ENCODE measurements around the gene RARRES1.

RARRES1 gene

DNA sequence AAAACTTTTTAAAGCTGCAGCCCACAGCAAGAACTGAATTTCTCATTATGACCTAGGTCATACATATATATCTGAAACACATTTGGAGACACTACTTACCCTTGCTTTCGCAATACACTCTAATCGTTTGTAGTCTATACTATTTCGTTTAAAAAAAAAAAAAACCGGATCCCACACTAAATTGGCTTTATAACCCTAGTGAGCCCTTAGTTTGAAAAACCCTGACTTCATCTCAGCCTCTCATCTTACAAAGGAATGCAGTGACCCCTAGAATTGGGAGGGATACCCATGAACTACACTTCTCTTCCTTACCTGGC lies 4.2 kb downstream of the RARRES1 start:
- no peak for DNase-seq
- peaks cover 2% of the 10 kb centered on the region for H3K36me3 Mint-ChIP-seq (ENCODE audit: low read depth)
- peaks cover 23% of the 10 kb centered on the region for H3K4me1 Mint-ChIP-seq
- H3K9me3 Mint-ChIP-seq, result peaks cover 4% of the 10 kb centered on the region
- peaks cover 21% of the 10 kb centered on the region for H3K27me3 Mint-ChIP-seq (ENCODE audit: low read depth, poor library complexity)
- TF ChIP-seq, protein P1, sequence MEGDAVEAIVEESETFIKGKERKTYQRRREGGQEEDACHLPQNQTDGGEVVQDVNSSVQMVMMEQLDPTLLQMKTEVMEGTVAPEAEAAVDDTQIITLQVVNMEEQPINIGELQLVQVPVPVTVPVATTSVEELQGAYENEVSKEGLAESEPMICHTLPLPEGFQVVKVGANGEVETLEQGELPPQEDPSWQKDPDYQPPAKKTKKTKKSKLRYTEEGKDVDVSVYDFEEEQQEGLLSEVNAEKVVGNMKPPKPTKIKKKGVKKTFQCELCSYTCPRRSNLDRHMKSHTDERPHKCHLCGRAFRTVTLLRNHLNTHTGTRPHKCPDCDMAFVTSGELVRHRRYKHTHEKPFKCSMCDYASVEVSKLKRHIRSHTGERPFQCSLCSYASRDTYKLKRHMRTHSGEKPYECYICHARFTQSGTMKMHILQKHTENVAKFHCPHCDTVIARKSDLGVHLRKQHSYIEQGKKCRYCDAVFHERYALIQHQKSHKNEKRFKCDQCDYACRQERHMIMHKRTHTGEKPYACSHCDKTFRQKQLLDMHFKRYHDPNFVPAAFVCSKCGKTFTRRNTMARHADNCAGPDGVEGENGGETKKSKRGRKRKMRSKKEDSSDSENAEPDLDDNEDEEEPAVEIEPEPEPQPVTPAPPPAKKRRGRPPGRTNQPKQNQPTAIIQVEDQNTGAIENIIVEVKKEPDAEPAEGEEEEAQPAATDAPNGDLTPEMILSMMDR (IDR thresholded peaks at IDR 0.05), result no peak
- no peak overlapping the region for H3K27ac Mint-ChIP-seq
- no peak overlapping the region for H3K4me3 Mint-ChIP-seq

DNA sequence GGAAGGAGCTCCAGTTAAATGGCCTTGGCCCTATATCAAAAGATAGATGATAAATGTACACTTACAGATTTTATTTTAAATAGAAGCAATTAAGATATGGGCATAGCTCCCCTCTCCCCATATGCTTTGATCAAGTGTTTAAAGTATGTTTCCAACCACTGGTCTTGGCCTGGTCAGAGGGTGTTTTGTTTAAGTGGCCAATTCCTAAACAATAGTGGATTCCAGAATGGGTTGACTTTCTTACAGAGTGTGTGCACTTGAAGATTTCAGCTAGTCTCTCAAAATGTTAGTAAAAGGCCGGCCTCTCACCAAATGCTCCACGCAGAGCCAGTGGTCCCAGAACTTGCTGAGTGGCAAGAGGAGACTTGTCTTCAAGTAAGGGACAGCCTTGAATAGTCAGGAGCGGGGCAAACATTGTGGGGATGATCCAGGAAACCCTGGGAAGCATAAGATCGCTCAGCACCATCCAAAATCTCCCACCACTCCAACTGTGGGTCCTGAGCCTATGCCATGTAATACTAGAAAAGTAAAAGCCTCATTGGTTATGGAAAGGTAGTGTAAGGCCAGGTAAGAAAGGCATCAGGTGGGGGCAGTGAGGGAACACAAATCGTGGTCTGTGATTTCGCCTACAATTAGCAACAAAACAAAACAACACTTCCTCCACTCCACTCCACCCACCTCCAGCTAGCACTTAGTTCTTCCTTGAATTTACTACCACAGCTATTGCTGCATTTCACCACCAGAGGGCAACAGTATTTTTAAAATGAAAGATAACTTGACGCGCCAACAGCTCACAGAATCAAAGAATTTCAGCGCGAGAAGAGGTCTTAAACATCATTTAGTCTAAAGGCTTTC lies 4.8 kb downstream of the RARRES1 start:
- TF ChIP-seq, protein P1 (IDR thresholded peaks at IDR 0.05), result peak; percentile 76
- Mint-ChIP-seq H3K36me3 (ENCODE audit: low read depth) (peaks cover 5% of the 10 kb centered on the region), H3K27ac (no peak overlapping the region), H3K27me3 (ENCODE audit: low read depth, poor library complexity) (peaks cover 15% of the 10 kb centered on the region), H3K4me1 (peaks cover 22% of the 10 kb centered on the region), H3K4me3 (no peak overlapping the region), H3K9me3 (no peaks in the 10 kb centered on the region)
- peak; percentile 43 for DNase-seq

DNA sequence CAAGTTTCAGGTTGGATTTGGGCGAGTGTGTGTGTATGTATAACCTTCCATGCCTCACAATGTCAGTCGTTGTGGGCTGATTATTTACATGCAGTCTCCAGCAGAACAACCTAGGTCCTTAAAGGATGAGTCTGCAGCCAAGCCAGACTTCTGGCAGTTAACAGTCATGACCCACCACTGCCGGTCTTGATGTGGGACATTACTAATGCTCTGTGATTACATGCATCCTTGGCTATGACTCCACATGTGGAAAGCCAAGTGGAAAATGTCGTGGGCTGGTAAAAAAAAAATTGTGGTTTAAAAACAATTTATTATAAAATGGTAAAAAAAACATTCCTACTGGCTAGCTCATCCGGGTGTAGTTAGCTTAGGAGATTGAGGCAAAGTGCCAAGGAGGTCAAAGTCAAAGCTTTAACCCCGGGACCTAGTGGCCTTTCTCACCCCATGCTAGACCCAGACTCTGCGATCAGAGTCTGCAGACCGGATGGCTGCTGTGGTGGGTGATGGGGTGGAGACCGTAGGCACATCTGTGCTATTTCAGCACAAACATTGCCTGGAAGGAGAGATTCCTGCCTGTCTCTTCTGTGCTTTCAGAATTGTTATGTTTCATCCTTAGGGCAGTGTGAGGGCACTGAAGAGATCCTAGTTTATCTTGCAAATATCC lies 6.8 kb downstream of the RARRES1 start:
- no peak for DNase-seq
- Mint-ChIP-seq H3K4me1 (peaks cover 19% of the 10 kb centered on the region), H3K9me3 (no peaks in the 10 kb centered on the region), H3K36me3 (ENCODE audit: low read depth) (peaks cover 17% of the 10 kb centered on the region), H3K27ac (no peak overlapping the region), H3K27me3 (ENCODE audit: low read depth, poor library complexity) (peaks cover 3% of the 10 kb centered on the region), H3K4me3 (no peak overlapping the region)
- TF ChIP-seq, protein P1 (IDR thresholded peaks at IDR 0.05), result no peak

DNA sequence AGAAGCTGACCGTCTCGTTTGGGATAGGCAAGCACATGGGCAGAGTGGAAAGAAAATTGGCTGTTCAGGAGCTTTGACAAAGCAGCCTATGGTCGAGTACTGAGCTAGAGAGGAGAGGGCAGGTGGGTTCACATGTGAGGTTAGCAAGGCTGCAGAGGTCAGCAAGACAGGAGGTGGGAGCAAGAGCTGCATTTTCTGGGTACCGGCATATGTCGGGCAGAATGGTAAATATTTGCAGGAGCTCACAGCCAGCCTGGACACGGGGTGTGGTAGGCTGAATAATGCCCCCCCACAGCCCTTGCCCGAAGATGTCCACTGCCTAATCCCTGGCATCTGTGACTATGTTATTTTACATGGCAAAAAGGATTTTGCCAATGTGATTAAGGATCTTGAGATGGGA lies 8.3 kb downstream of the RARRES1 start:
- H3K27ac Mint-ChIP-seq, result no peak overlapping the region
- TF ChIP-seq, protein P1 (IDR thresholded peaks at IDR 0.05), result no peak
- H3K36me3 Mint-ChIP-seq (ENCODE audit: low read depth), result peaks cover 17% of the 10 kb centered on the region
- peaks cover 19% of the 10 kb centered on the region for H3K4me1 Mint-ChIP-seq
- no peak overlapping the region for H3K4me3 Mint-ChIP-seq
- H3K9me3 Mint-ChIP-seq, result no peaks in the 10 kb centered on the region
- no peak for DNase-seq
- H3K27me3 Mint-ChIP-seq (ENCODE audit: low read depth, poor library complexity), result peaks cover 3% of the 10 kb centered on the region

DNA sequence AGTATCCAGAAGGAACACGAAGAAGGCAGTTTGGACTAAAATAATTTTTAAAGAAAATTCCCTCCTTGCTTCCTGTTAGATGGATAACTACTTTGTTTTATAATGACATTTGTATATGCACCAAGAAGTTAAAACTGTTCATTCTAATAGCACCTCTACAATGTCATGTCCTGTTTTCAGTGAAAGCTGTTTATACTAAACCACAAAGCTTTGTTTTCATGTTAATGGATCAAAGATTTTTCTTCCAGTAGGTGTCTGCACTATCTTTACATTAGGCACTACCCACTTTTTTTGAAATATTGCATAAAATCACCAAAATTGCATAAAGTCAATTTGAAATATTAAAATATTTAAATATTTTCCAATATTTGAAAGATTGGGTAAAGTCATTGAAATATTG lies 10.1 kb downstream of the RARRES1 start:
- Mint-ChIP-seq H3K36me3 (ENCODE audit: low read depth) (peaks cover 17% of the 10 kb centered on the region), H3K4me1 (peaks cover 14% of the 10 kb centered on the region), H3K27ac (no peak overlapping the region), H3K9me3 (no peaks in the 10 kb centered on the region), H3K4me3 (no peak overlapping the region), H3K27me3 (ENCODE audit: low read depth, poor library complexity) (no peaks in the 10 kb centered on the region)
- TF ChIP-seq, protein P1 (IDR thresholded peaks at IDR 0.05), result no peak
- no peak for DNase-seq

Data from nephron progenitor cell (in vitro differentiated cells).